ENCODE results near the gene MSH5.

MSH5 gene

DNA sequence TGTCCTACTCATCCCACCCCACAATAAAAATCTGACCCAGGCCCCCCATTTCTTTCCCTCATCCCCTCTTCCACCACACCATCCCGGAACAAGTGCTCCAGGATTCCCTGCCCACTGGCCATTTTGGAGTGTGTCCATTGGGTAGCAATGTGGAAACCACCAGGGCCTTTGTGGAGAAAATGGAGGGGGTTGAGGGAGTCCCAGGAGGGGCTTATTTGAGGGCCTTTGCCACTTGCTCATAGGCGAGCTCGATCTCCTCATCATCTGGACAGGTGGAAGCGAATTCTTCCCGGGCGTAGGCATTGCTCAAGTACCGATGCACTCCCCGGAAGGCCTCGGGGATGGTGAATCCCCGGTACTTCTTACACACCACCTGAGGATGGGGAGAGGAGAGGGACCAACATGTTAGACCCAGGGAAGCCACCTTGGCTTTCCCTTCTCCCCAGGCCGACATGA is 9.1 kb upstream of the MSH5 start:
- DNase-seq: no peak

DNA sequence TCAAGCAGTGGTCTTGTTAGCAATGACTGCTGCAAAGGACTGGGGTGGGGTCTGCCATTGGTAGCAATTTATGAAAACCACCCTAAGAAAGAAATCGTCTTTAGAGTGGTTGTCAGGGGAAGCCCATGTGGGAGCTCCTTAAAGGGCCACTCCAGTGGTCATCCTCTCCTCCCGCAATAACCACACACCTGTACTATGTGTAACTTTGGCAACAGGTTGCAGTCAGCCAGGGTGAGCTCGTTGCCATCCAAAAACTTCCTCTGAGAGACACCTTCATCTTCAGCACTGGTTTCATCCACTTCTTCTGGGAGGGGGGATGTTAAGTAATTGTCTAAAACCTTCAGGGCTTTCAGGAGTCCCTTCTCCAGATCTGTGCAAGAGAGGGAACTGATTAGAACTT is 7.8 kb upstream of the MSH5 start:
- DNase-seq: no peak

DNA sequence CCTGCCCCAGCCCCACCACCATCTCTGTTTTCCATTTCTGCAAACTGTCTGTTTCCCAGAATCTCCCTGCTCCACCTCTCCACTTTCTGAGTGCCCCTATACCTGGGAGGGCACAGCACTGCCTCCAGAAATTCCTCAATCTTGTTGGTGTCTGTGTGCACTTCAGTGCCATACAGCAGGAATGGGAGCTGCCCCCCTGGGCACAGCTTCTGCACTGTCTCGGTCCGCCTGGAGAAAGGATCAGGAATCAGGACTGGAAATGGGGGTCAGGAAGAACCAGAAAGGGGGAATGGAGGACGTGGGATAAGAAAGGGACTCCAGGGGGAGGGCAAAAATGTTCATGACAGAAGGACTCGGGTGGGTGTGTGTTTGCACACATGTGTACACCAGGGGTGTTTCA is 6.1 kb upstream of the MSH5 start:
- DNase-seq: no peak

DNA sequence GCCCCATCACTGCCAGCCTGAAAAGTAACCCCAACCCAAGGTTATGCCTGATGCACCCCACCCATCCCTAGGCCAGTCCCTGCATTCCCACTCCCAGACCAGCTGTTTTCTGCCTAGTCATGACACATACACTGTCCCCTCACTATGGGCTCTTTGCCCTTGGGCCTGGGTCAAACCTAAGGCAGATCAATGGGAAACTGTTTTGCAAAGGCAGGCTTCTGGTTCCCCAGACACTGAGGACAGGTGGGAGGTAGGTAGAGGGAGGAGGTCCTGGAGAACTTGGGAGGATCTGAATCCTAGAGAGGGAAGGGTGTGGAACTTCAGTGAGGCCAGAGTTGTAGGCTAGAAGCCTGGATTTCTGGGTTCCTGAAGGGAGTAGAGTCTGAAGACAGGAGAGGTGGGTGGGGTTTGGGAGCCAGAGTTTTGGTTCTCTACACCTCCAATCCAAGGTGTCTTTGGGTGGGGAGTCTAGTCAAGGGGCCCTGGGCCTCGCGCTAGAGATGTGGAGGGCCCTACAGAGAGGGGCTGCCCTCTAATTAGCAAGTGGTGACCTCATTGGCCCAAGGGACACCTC is 5.5 kb upstream of the MSH5 start:
- no peak for DNase-seq

DNA sequence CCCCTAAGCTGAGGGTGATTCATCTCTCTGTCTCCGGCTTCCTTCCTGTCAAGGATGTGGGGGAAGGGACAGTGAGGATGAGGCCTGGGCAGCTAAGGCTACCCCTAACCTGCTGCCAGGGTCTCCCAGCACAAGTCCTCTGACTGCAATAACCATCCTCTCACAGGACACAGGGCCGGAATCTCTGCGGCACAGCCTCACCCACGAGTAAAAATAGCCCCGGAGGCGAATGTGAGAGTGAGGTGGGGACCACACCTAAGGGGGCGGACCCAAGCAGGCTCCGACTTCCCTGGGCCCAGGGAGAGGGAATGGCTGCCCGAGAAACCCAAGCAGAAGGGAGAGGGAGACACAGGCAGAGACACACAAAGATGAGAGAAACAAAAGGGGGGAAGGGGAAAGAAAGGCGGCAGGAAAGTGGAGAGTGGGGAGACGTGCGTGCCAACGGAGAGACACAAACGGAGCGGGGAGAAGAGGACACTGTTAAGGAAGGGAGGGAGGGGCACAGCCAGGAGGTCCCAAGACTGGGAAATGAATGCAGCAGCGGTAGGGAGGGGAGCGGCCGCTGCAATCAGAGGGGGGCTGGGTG is 4.9 kb upstream of the MSH5 start:
- peak; percentile 82 for DNase-seq

DNA sequence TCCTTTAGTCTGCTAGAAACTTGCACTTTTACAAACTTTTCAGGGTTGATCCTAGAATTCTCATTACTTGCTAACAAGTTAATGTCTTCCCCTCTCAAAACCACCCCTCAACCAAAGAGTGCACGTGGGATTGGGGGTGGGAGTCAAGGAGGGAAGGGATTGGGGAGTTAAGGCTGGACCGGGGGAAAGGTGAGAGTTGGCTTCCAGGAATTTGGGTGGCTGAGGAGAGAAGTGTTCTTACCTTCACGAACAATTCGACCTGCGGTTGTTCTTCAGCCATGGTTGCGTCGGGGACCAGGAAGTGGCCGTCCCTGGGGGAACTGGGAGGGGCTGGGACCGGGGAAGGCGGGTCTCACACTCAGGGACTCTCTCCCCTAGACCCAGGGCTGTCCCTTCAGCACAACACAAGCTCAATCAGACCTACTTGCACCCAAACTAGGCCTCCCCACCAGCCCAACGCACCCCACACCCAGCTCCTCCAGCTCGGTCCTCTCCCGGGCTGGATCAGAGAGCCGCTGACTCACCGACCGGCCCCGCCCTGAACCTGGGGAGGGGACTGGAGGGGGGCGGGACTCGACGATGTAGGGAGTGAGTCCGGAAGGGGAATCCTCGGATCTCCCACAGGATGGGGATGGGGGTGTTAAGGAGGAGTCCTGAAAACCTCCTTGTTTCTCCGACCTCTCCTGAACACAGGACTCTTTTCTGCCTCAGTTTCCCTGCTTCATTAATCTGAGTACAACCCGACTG is 3.6 kb upstream of the MSH5 start, which contains the start of gene CLIC1:
Gene CLIC1, minus strand, starts transcription at position 510 of the 747 bp plus-strand sequence. Its CDS starts 230 bp downstream, at position 280.
- DNase-seq: peak; percentile 84

DNA sequence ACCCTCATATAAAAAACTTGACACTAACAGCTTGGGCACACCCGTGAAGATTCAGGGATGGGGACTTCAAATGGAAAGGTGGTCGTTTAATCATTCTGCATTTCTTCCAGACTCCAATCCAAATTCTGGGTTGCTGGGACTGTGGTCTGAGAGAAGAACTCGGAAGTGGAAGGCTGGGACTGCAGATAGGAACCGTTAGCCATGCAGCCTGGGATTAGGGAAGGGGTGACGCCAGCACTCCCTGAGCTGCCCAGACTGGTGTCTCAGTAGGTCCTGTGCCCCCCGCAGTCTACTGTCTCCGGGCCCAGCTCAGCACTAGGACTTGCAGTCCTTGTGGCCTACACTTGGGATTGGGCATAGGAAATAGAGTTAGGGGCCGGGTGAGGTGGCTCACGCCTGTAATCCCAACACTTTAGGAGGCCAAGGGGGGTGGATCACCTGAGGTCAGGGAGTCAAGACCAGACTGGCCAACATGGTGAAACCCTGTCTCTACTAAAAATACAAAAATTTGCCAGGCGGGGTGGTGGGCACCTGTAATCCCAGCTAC is 3.0 kb upstream of the MSH5 start:
- no peak for DNase-seq

DNA sequence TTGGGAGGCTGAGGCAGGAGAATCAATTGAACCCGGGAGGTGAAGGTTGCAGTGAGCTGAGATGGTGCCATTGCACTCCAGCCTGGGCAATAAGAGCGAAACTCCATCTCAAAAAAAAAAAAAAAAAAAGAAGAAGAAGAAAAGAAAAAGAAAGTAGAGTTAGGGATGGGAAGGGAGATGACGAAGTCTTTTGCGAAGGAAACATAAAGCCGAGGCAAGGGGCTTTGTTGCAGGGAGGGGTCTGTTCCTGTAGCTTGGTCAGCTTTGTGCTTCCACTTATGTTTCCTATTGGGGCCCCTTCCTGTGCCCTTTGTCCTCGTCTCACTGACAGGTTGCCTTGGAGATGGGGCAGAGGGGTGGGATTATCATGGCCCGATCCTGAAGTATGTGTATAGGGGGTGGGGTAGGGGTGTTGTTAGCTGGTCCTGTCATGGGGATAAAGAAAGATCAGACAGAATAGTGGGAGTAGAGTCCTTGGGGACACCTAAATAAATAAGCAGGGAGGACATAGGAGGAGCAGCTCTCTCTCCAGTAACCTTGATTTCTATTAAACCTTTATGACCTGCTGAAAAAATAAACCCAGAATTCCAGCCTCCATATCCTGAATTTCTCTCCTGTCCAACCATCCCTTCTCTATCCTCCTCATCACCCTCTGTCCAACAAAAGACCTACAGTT is 2.4 kb upstream of the MSH5 start:
- no peak for DNase-seq

DNA sequence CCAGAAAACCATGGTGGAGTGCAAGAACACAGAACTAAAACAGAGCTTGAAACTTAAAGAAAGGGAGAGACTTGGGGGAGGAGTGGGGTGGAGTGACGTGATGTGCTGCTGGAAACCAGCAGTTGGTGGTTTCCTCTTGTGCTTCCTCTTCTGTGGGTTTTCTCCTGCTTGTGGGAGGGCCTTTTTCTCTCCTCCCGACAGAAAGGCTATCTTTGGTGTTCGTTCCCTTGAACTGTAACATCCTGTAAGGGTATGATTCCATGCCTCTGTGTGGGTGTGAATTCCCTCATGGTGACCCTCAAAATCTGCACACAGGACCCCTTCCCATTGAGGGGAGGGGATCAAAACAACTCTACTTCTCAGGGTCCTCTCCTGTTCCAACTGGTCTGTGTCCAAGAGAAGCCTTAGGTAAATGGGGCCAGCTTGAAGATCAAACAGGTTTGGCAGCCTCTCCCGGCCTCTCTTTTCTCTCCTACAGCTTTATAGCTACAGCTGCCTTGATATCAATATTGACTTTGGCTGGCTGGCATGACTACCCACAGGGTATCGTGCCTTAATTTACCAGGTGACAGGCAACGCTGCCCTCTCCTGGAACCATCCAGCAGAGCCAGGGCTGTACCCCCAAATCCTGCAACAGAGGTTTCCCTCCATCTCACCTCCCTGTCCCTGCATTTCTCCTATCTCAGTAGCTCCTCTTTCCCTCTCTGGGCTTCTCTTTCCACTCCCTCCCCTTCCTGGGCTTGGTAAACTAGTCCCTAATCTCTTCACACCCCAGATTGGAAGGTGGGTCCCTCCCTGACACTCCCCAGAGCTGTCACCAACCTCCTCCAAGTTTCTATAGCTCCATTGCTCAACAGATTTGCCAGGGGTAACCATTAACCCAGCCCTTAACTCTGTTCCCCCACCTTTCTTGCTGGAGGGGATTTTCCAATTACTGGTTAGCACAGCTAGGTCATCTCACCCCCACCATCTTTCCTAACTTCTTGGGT is 1.5 kb upstream of the MSH5 start:
- DNase-seq: peak; percentile 82

DNA sequence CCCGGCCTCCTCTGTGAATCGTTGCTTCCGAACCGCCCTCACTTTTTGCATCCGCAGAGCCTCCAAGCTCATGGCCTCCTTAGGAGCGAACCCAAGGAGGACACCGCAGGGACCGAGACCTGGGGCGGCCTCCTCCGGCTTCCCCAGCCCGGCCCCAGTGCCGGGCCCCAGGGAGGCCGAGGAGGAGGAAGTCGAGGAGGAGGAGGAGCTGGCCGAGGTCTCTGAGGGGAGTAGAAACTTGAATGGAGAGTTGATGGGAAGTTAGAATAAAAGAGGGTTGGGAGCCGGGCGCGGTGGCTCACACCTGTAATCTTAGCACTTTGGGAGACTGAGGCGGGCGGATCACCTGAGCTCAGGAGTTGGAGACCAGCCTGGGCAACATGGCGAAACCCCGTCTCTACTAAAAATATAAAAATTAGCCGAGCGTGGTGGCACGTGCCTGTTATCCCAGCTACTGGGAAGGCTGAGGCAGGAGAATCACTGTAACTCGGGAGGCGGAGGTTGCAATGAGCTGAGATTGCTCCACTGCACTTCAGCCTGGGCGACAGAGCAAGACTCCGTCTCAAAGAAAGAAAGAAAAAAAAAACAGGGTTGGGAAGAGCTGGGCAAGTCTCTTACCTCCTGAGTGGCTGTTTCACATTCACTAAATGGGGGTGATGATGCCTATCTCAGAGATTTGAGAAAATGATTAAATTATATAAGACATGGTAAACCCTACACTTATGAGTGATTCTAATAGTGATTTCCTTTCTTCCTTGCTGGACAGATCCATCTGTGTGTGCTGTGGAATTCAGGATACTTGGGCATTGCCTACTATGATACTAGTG is 805 bp downstream of the MSH5 start:
- DNase-seq: no peak

DNA sequence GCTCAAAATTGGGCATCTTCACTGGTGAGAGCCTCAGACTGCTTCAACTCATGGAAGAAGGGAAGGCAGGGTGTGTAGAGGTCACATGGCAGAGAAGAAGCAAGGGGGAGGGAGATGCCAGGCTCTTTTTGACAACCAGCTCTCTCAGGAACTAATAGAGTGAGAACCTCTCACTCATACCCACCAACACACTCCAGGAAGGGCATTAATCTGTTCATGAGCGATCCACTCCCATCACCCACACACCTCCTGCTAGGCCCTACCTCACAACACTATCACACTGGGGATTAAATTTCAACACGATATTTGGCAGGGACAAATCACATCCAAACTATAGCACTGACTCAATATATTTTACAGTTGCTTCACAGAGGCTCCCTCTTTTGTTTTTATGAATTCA is 2.0 kb downstream of the MSH5 start:
- no peak for DNase-seq

DNA sequence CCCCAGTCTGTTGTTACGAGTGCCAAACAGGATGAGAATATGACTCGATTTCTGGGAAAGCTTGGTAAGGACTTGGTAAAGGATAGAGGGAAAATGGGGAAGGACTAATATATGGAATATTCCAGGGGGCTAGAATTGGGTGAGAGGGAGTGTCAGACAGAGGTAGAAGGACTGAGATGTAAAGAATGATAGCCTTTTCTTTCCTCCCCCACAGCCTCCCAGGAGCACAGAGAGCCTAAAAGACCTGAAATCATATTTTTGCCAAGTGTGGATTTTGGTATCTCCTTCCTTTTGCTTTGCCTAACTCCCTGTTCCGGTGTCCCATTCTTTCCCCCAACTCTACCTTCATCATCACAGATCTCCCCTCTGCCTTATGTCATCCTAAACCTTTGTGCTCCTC is 3.1 kb downstream of the MSH5 start:
- DNase-seq: no peak

DNA sequence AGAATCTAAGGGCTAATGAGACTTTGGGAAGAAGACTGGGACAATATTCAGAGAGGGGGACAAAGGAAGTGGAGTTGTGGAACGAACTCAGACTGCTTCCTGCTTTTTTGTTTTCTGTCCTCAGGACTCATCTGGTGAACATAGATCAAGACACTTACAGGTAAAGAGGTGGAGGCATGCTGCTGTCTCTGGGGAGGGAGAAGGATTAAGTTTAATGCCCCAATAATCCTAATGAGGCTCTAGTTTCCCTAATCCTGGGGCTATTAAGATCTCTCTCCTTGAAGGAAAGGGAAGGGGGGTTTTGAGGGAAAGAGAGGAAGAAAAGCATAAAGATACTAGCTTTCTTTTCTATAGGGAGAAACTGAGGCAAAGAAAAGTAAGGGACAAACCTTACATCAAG is 4.6 kb downstream of the MSH5 start:
- no peak for DNase-seq

DNA sequence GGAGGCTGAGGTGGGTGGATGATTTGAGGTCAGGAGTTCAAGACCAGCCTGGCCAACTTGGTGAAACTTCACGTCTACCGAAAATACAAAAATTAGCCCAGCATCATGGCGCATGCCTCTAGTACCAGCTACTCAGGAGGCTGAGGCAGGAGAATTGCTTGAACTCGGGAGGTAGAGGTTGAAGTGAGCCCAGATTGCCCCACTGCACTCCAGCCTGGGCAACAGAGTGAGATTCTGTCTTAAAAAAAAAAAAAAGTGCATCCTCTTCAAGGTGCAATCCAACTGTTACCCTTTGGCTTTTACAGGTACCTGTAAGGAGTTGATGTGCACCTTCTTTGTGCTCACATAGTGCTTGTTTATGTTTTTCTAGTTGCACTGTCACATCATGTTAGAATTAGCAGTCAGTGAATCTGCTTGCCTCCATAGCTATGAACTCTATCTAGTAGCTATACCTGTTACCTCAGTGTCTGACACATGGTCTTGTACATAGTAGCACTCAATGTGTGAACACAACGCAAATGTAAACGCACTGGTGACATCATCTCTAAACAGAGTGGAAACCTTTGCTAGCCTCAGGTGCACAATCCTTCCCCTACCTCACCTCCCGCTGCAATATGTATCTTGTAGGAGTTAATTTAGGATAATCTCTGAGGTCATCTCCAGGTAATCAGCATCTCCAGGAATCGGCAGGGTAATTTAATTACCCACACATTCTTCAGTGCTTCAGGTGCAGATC is 9.7 kb downstream of the MSH5 start:
- no peak for DNase-seq

DNA sequence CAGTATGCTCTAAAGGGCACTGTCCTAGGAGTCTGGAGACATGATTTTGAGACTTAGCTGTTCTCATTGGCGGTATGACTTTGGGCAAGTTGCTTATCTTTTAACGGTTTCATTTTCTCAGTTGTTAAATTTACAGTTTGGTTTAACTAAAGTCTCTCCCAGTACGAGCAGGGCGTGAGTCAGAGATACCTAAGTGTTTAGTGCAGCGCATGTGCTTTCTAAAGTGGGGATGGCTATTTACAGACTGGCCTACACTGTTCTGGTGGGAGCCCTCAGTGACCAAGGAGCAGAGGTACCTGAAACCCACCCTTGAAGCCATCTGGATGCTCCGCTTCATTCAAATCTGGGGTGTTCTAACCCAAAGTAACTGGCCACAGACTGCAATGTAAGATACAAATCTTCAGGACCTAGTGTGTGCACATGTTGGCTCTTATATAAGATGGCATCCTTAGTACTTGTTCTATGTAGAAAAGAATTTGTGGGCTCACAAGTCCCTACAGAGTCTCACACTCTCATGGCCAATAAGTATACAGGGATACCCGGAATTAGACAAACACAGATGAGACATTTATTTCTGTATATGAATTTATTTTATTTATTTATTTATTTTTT is 10.7 kb downstream of the MSH5 start:
- no peak for DNase-seq

DNA sequence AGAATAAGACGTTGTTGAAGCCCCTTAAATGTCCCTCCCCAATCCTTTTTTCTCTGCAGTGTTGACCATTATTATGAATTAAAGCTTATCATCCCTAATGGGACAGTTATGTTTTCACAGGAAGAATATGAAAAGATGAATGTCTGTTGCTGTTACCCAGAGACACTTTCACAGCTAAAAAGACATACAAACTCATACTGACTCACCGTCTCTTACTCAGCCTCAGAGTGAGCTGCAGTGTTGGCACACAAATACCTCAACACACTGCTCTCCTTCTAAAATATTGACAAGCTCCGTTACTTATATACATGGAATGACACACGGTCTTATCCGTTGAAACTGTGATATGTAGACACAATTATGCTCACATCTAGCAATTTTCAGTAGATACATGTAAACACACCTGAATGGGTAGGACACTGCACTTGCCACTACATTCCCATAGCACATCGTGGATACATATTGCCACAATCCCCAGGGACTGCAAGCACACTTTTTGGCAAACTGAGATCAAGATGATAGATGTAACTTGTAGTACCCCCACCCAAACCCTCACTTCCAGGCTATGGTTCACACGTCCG is 13.0 kb downstream of the MSH5 start:
- DNase-seq: no peak

DNA sequence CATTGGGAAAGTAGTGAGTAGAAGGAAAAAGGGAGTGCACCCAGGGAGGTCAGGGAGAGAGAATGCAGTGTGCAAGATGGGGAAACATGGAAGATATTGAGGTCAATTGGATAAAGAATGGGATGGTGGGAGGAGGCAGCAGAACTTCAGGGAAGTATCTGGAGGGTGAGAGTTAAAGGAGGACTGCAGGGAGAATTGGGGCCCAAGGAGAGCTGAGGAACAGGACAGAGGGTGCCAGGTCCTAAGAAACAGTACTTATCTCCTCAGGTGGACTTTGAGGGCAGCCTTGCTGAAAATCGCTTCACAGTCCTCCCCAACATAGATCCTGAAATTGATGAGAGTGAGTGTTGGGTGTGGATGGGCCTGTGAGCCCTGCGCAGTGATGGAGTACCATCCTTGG is 18.5 kb downstream of the MSH5 start:
- no peak for DNase-seq

DNA sequence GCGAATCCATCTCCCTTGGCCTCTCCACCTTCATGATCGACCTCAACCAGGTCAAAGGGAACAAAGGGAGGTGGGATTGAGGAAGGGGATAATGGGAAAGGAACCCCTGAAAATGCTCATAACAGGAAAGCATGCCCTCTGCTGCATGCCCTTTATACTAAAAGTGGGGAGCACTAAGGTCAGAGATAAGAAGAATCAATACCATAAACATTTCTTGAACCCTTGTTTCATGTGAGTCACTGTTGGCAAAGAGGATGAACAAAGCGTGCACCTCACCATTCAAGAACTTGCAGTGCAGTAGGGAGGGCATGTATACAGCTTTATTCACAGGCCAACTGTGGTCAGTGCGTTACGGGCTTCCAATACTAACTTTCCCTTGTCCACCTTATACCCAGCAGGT is 21.0 kb downstream of the MSH5 start:
- DNase-seq: no peak

DNA sequence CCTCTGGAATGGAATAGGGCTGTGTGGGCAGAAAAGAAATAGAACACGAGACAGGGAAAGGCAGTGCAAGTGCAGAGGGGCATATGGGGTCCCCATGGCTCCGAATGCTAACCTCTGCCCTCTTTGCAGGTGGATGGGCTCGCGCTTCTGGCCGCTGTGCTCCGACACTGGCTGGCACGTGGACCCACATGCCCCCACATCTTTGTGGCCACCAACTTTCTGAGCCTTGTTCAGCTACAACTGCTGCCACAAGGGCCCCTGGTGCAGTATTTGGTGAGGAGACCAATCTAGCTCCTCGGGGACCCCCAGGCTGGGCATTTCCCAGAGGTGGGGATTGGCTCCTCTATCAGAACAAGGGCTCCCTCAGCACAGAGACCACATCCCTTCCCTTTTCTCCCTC is 21.5 kb downstream of the MSH5 start:
- DNase-seq: no peak

DNA sequence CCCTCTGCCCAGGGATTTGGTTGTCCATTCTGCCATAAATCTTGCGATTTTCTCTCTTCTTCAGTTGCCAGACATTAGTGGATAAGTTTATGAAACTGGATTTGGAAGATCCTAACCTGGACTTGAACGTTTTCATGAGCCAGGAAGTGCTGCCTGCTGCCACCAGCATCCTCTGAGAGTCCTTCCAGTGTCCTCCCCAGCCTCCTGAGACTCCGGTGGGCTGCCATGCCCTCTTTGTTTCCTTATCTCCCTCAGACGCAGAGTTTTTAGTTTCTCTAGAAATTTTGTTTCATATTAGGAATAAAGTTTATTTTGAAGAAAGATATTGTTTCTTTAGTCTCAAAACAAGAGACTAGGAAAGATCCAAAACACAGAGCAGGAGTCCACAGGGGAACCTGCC is 22.6 kb downstream of the MSH5 start, which contains the start of gene SAPCD1:
Gene SAPCD1, plus strand, starts transcription at position 301 of the 400 bp plus-strand sequence. CDS start 399 bp downstream, outside the sequence.
- no peak for DNase-seq

Measured in CD4-positive, alpha-beta T cell treated with Interleukin-15 for 1 hour (primary cell).